Islet precursor cell (in vitro differentiated cells): ENCODE results near the gene RNF208.

Experiments used
- DNase-seq: peaks from one replicate; pipeline ENCODE4 v3.0.0-alpha.2; 2018

RNF208 gene

GRCh38 chr9:137189297-137190295 is 32.4 kb downstream of the RNF208 start:
- no peak for DNase-seq

- peak; percentile 95 for DNase-seq
Measured at GRCh38 chr9:137188490-137189296, 33.3 kb downstream of the RNF208 start, which contains the start of the genes ANAPC2 and SSNA1. ANAPC2 (minus strand) TSS chr9:137188560; CDS start chr9:137188532, 28 bp downstream. SSNA1 (plus strand) TSS chr9:137188676; CDS start chr9:137188727, 51 bp downstream.

GRCh38 chr9:137188086-137188489 is 34.0 kb downstream of the RNF208 start:
- DNase-seq, result no peak

- no peak for DNase-seq
Measured at GRCh38 chr9:137187386-137187785, 34.7 kb downstream of the RNF208 start.

- DNase-seq, result no peak
Measured at GRCh38 chr9:137186385-137186784, 35.7 kb downstream of the RNF208 start.

- no peak for DNase-seq
Measured at GRCh38 chr9:137185921-137186320, 36.1 kb downstream of the RNF208 start.

- DNase-seq, result no peak
Measured at GRCh38 chr9:137184881-137185660, 37.0 kb downstream of the RNF208 start.

- no peak for DNase-seq
Measured at GRCh38 chr9:137183980-137184595, 38.0 kb downstream of the RNF208 start.

- no peak for DNase-seq
Measured at GRCh38 chr9:137182836-137183235, 39.2 kb downstream of the RNF208 start.

GRCh38 chr9:137181680-137182079 is 40.4 kb downstream of the RNF208 start:
- DNase-seq, result no peak

- DNase-seq, result no peak
Measured at GRCh38 chr9:137180491-137180890, 41.5 kb downstream of the RNF208 start.

GRCh38 chr9:137179761-137180160 is 42.3 kb downstream of the RNF208 start:
- no peak for DNase-seq

GRCh38 chr9:137178939-137179630 is 43.0 kb downstream of the RNF208 start:
- DNase-seq, result no peak

- peak; percentile 70 for DNase-seq
Measured at GRCh38 chr9:137178201-137178938, 43.7 kb downstream of the RNF208 start.

GRCh38 chr9:137176302-137177182 is 45.5 kb downstream of the RNF208 start:
- peak; percentile 80 for DNase-seq

- DNase-seq, result no peak
Measured at GRCh38 chr9:137175345-137175961, 46.6 kb downstream of the RNF208 start.

- peak; percentile 62 for DNase-seq
Measured at GRCh38 chr9:137174722-137175293, 47.2 kb downstream of the RNF208 start.

GRCh38 chr9:137173796-137174664 is 48.0 kb downstream of the RNF208 start:
- no peak for DNase-seq
